ENCODE data around the gene IFNK. TPM values are rescaled to one million over a fixed set of nuclear protein-coding genes. Genes with fewer than 3 reads are reported as not detected.

IFNK gene
- total RNA-seq, 1 donor from 2014 or later, result not detected

GRCh38 chr9:27561685-27562084 lies 37.6 kb downstream of the IFNK start:
- H2AFZ ChIP-seq (ENCODE audit: low read depth, low read length), result no peak overlapping the region
- no peaks in the 10 kb centered on the region for H3K9me3 ChIP-seq (ENCODE audit: insufficient read depth, low read depth, low read length)
- no peaks in the 10 kb centered on the region for H4K20me1 ChIP-seq (ENCODE audit: insufficient read depth, low read length)
- H3K27me3 ChIP-seq (ENCODE audit: insufficient read depth, low read length), result no peaks in the 10 kb centered on the region
- H3K9me3 Mint-ChIP-seq (ENCODE audit: unreplicated experiment), result no peaks in the 10 kb centered on the region
- no peak overlapping the region for H3K4me2 ChIP-seq (ENCODE audit: low read length)
- H3K4me1 ChIP-seq (ENCODE audit: insufficient read depth, low read length), result no peaks in the 10 kb centered on the region
- H3K36me3 Mint-ChIP-seq (ENCODE audit: low read depth, unreplicated experiment), result no peaks in the 10 kb centered on the region
- H3K79me2 ChIP-seq (ENCODE audit: insufficient read depth, low read length), result no peaks in the 10 kb centered on the region
- H3K4me1 Mint-ChIP-seq (ENCODE audit: low read depth, unreplicated experiment), result no peaks in the 10 kb centered on the region
- H3K27ac Mint-ChIP-seq (ENCODE audit: unreplicated experiment), result no peak overlapping the region
- H3K4me3 ChIP-seq (ENCODE audit: insufficient read depth, low read depth, low read length), result no peak overlapping the region
- no peak for FAIRE-seq
- H3K9ac ChIP-seq (ENCODE audit: low read length), result no peak overlapping the region
- H3K36me3 ChIP-seq (ENCODE audit: insufficient read depth, low read length), result no peaks in the 10 kb centered on the region
- H3K27ac ChIP-seq (ENCODE audit: low read depth, low read length), result no peak overlapping the region
- no peak overlapping the region for H3K4me3 Mint-ChIP-seq (ENCODE audit: unreplicated experiment)
- H3K27me3 Mint-ChIP-seq (ENCODE audit: low read depth, unreplicated experiment), result no peaks in the 10 kb centered on the region
- TF ChIP-seq EZH2 (IDR thresholded peaks at IDR 0.05; ENCODE audit: insufficient read depth, low read length), result no peak
- TF ChIP-seq, protein P1, sequence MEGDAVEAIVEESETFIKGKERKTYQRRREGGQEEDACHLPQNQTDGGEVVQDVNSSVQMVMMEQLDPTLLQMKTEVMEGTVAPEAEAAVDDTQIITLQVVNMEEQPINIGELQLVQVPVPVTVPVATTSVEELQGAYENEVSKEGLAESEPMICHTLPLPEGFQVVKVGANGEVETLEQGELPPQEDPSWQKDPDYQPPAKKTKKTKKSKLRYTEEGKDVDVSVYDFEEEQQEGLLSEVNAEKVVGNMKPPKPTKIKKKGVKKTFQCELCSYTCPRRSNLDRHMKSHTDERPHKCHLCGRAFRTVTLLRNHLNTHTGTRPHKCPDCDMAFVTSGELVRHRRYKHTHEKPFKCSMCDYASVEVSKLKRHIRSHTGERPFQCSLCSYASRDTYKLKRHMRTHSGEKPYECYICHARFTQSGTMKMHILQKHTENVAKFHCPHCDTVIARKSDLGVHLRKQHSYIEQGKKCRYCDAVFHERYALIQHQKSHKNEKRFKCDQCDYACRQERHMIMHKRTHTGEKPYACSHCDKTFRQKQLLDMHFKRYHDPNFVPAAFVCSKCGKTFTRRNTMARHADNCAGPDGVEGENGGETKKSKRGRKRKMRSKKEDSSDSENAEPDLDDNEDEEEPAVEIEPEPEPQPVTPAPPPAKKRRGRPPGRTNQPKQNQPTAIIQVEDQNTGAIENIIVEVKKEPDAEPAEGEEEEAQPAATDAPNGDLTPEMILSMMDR (IDR thresholded peaks at IDR 0.05; ENCODE audit: insufficient read depth, low read depth, low read length), result no peak
- no peak for DNase-seq (ENCODE audit: low read depth)

- peaks cover 5% of the 10 kb centered on the region for H4K20me1 ChIP-seq (ENCODE audit: insufficient read depth, low read length)
- H3K4me2 ChIP-seq (ENCODE audit: low read length), result no peak overlapping the region
- no peak overlapping the region for H3K27ac ChIP-seq (ENCODE audit: low read depth, low read length)
- H2AFZ ChIP-seq (ENCODE audit: low read depth, low read length), result no peak overlapping the region
- H3K27me3 ChIP-seq (ENCODE audit: insufficient read depth, low read length), result no peaks in the 10 kb centered on the region
- no peaks in the 10 kb centered on the region for H3K36me3 Mint-ChIP-seq (ENCODE audit: low read depth, unreplicated experiment)
- H3K4me1 Mint-ChIP-seq (ENCODE audit: low read depth, unreplicated experiment), result no peaks in the 10 kb centered on the region
- DNase-seq (ENCODE audit: low read depth) (no peak), FAIRE-seq (no peak)
- TF ChIP-seq, protein P1 (IDR thresholded peaks at IDR 0.05; ENCODE audit: insufficient read depth, low read depth, low read length), result no peak
- no peak for TF ChIP-seq EZH2 (IDR thresholded peaks at IDR 0.05; ENCODE audit: insufficient read depth, low read length)
- no peaks in the 10 kb centered on the region for H3K9me3 Mint-ChIP-seq (ENCODE audit: unreplicated experiment)
- no peak overlapping the region for H3K4me3 ChIP-seq (ENCODE audit: insufficient read depth, low read depth, low read length)
- no peaks in the 10 kb centered on the region for H3K27me3 Mint-ChIP-seq (ENCODE audit: low read depth, unreplicated experiment)
- no peaks in the 10 kb centered on the region for H3K36me3 ChIP-seq (ENCODE audit: insufficient read depth, low read length)
- H3K4me1 ChIP-seq (ENCODE audit: insufficient read depth, low read length), result no peaks in the 10 kb centered on the region
- no peaks in the 10 kb centered on the region for H3K9me3 ChIP-seq (ENCODE audit: insufficient read depth, low read depth, low read length)
- no peak overlapping the region for H3K27ac Mint-ChIP-seq (ENCODE audit: unreplicated experiment)
- H3K4me3 Mint-ChIP-seq (ENCODE audit: unreplicated experiment), result no peak overlapping the region
- no peak overlapping the region for H3K9ac ChIP-seq (ENCODE audit: low read length)
- no peaks in the 10 kb centered on the region for H3K79me2 ChIP-seq (ENCODE audit: insufficient read depth, low read length)
These were observed 39.8 kb downstream of the IFNK start for GRCh38 chr9:27563738-27564430.

DNA sequence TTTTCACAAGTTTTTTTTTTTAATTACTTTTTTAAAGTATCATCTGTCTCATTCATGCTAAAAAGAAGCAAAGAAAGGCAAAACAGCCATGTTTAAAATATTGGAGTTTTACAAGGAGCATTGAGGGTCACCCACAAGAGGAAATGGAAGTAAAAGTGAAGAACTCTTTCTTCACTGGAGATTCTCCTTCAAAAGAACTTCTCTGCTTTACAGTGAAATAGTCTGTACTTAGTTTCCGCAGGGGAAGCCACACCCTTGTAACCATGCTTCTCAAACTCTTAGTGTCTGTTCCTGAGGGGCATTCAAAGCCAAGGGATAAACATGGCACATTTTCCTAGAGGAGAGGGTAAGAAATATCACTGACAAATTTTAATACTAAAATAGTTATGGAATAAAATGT lies 40.6 kb downstream of the IFNK start:
- no peaks in the 10 kb centered on the region for H3K27me3 Mint-ChIP-seq (ENCODE audit: low read depth, unreplicated experiment)
- peaks cover 5% of the 10 kb centered on the region for H4K20me1 ChIP-seq (ENCODE audit: insufficient read depth, low read length)
- H3K36me3 ChIP-seq (ENCODE audit: insufficient read depth, low read length), result no peaks in the 10 kb centered on the region
- H3K4me3 ChIP-seq (ENCODE audit: insufficient read depth, low read depth, low read length), result no peak overlapping the region
- no peaks in the 10 kb centered on the region for H3K9me3 Mint-ChIP-seq (ENCODE audit: unreplicated experiment)
- no peak overlapping the region for H3K27ac ChIP-seq (ENCODE audit: low read depth, low read length)
- H3K4me2 ChIP-seq (ENCODE audit: low read length), result no peak overlapping the region
- H2AFZ ChIP-seq (ENCODE audit: low read depth, low read length), result no peak overlapping the region
- no peaks in the 10 kb centered on the region for H3K4me1 ChIP-seq (ENCODE audit: insufficient read depth, low read length)
- H3K27me3 ChIP-seq (ENCODE audit: insufficient read depth, low read length), result no peaks in the 10 kb centered on the region
- no peak for FAIRE-seq
- DNase-seq (ENCODE audit: low read depth), result no peak
- no peak overlapping the region for H3K27ac Mint-ChIP-seq (ENCODE audit: unreplicated experiment)
- H3K9ac ChIP-seq (ENCODE audit: low read length), result no peak overlapping the region
- no peak overlapping the region for H3K4me3 Mint-ChIP-seq (ENCODE audit: unreplicated experiment)
- H3K79me2 ChIP-seq (ENCODE audit: insufficient read depth, low read length), result no peaks in the 10 kb centered on the region
- H3K9me3 ChIP-seq (ENCODE audit: insufficient read depth, low read depth, low read length), result no peaks in the 10 kb centered on the region
- no peaks in the 10 kb centered on the region for H3K4me1 Mint-ChIP-seq (ENCODE audit: low read depth, unreplicated experiment)
- H3K36me3 Mint-ChIP-seq (ENCODE audit: low read depth, unreplicated experiment), result no peaks in the 10 kb centered on the region
- TF ChIP-seq EZH2 (IDR thresholded peaks at IDR 0.05; ENCODE audit: insufficient read depth, low read length), result no peak
- TF ChIP-seq, protein P1 (IDR thresholded peaks at IDR 0.05; ENCODE audit: insufficient read depth, low read depth, low read length), result no peak

All from astrocyte (in vitro differentiated cells and primary cell).